ENCODE measurements around the gene PRPF19. TPM values are rescaled to one million over a fixed set of nuclear protein-coding genes. Genes with fewer than 3 reads are reported as not detected.

The PRPF19 gene
- polyA plus RNA-seq, 1 donor from 2014 or later, result 71.3 TPM

DNA sequence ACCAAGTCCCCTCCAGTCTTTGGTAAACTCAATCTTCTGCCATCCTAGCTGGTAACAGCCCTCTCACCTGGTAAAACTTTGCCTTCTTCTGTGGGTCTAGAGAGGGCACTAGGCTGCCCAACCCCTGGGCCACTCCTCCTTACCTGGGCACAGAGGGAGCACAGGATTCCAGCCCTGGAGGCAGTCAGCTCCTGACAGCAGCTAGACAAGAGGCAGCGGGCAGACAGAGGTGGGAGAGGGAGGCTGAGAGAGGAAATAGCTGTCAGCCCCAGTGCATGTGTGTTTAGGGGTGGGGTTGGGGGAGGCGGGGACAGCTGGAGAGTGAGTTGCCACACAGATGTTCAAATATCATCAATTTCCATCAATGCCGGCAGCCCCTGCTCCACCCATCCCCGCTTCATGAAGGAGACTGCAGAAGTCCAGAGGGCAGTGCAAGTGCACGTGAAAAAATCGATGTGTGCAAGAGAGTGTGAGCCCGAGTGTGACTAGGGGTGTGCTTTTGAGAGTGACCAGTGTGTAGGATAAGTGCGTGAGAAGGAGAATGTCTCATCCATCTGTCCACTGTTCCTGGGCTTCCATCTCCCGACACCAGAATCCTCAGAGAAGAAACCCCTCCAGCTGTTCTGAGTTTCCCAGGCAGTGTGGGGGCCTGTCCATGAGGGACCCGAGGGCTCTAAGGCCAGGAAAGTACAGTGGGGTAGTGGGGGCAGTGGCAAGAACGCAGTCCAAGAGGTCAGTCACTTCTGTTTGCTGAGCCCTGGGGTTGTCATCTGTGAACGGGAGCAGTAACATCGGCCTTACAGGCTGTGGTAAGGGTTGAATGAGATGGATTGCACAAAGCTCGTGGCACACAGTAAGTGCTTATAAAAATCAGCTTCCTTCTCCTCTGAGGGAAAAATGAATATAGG, 50.4 kb downstream of the PRPF19 start, which contains the start of gene PTGDR2:
Gene PTGDR2, minus strand, starts transcription at position 225 of the 908 bp plus-strand sequence. CDS start 2,228 bp downstream, outside the sequence.
- Histone ChIP-seq H3K9ac (ENCODE audit: low read length) (no peak within 1 kb of the TSS), H3F3A (ENCODE audit: insufficient read depth, low read length, poor library complexity, severe bottlenecking) (no peaks in the 10 kb centered on the region), H3K36me3 (ENCODE audit: insufficient read depth, low read length) (no peaks in the 10 kb centered on the region), H3K9me3 (ENCODE audit: low read length) (no peaks in the 10 kb centered on the region), H3K9me2 (ENCODE audit: insufficient read depth, low read length) (no peaks in the 10 kb centered on the region), H3K27me3 (ENCODE audit: insufficient read depth, low read depth, low read length) (no peaks in the 10 kb centered on the region), H3K4me3 (ENCODE audit: low read length) (no peak within 1 kb of the TSS), H4K20me1 (ENCODE audit: insufficient read depth) (no peaks in the 10 kb centered on the region), H3K79me2 (replicated peaks; ENCODE audit: insufficient read depth, low read length) (no peaks in the 10 kb centered on the region), H3K27ac (ENCODE audit: low read length) (no peak within 1 kb of the TSS), H2AFZ (ENCODE audit: low read depth, low read length) (no peak within 1 kb of the TSS), H3K4me2 (ENCODE audit: low read length) (no peak within 1 kb of the TSS)
- TF ChIP-seq MXI1 (conservative IDR thresholded peaks at IDR 0.05; ENCODE audit: poor library complexity, severe bottlenecking) (no peak), POLR2AphosphoS5 (IDR thresholded peaks at IDR 0.05) (no peak), EZH2 (IDR thresholded peaks at IDR 0.05; ENCODE audit: borderline replicate concordance, insufficient read depth, low read length, poor library complexity, severe bottlenecking) (no peak), EP300 (conservative IDR thresholded peaks at IDR 0.05; ENCODE audit: poor library complexity, severe bottlenecking) (no peak), RAD21 (conservative IDR thresholded peaks at IDR 0.05) (no peak), SMC3 (conservative IDR thresholded peaks at IDR 0.05; ENCODE audit: poor library complexity) (no peak), TAF1 (IDR thresholded peaks at IDR 0.05; ENCODE audit: low read depth) (no peak)
- TF ChIP-seq, protein P1, sequence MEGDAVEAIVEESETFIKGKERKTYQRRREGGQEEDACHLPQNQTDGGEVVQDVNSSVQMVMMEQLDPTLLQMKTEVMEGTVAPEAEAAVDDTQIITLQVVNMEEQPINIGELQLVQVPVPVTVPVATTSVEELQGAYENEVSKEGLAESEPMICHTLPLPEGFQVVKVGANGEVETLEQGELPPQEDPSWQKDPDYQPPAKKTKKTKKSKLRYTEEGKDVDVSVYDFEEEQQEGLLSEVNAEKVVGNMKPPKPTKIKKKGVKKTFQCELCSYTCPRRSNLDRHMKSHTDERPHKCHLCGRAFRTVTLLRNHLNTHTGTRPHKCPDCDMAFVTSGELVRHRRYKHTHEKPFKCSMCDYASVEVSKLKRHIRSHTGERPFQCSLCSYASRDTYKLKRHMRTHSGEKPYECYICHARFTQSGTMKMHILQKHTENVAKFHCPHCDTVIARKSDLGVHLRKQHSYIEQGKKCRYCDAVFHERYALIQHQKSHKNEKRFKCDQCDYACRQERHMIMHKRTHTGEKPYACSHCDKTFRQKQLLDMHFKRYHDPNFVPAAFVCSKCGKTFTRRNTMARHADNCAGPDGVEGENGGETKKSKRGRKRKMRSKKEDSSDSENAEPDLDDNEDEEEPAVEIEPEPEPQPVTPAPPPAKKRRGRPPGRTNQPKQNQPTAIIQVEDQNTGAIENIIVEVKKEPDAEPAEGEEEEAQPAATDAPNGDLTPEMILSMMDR (IDR thresholded peaks at IDR 0.05; ENCODE audit: poor library complexity, severe bottlenecking), result no peak
- TF ChIP-seq, protein P2, sequence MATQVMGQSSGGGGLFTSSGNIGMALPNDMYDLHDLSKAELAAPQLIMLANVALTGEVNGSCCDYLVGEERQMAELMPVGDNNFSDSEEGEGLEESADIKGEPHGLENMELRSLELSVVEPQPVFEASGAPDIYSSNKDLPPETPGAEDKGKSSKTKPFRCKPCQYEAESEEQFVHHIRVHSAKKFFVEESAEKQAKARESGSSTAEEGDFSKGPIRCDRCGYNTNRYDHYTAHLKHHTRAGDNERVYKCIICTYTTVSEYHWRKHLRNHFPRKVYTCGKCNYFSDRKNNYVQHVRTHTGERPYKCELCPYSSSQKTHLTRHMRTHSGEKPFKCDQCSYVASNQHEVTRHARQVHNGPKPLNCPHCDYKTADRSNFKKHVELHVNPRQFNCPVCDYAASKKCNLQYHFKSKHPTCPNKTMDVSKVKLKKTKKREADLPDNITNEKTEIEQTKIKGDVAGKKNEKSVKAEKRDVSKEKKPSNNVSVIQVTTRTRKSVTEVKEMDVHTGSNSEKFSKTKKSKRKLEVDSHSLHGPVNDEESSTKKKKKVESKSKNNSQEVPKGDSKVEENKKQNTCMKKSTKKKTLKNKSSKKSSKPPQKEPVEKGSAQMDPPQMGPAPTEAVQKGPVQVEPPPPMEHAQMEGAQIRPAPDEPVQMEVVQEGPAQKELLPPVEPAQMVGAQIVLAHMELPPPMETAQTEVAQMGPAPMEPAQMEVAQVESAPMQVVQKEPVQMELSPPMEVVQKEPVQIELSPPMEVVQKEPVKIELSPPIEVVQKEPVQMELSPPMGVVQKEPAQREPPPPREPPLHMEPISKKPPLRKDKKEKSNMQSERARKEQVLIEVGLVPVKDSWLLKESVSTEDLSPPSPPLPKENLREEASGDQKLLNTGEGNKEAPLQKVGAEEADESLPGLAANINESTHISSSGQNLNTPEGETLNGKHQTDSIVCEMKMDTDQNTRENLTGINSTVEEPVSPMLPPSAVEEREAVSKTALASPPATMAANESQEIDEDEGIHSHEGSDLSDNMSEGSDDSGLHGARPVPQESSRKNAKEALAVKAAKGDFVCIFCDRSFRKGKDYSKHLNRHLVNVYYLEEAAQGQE (IDR thresholded peaks at IDR 0.05; ENCODE audit: borderline replicate concordance), result no peak

DNA sequence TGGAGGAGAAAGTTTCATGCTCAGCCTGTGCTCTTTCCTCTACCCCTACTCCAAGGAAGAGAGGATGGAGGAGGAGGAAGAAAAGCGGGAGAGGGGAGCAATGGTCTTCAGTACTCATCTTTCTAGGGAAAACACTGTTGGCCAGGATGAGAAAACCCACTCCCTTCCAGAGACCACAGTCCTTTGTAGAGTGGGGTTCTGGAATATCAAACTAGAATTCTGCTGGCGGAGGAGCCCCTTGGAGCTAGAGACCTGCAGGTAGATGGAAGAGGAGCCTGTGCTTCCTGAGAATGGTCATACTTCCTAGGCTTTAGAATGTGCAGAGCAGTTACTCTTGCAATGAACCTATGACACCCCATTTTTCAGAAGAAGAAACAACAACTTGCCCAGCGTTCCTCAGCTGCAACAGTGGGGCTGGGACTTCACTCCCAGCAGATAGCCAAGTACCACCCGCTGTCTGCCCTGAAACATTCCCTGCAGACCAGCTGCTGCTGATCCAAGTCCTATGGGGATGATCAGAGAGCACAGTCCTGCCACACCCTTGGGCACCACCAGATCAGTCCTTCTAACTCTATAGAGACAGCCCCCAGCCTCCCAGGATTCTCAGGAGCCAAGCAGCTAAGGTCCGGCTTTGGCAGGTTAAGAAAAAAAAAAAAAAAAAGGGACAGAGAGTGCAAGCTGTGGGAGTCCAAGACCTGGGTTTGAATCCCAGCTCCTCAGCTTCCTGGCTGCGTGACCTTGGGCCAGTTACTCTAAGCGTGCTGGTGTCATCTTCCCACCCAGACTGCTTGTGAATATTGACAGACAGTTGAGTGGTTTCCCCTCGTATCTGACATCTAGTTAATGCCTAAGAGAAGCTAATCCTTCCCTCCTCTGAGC, 51.3 kb downstream of the PRPF19 start:
- Histone ChIP-seq H3K79me2 (replicated peaks; ENCODE audit: insufficient read depth, low read length) (no peaks in the 10 kb centered on the region), H3K27ac (ENCODE audit: low read length) (no peak overlapping the region), H3K4me3 (ENCODE audit: low read length) (no peak overlapping the region), H4K20me1 (ENCODE audit: insufficient read depth) (no peaks in the 10 kb centered on the region), H3K27me3 (ENCODE audit: insufficient read depth, low read depth, low read length) (no peaks in the 10 kb centered on the region), H3K9ac (ENCODE audit: low read length) (no peak overlapping the region), H3K36me3 (ENCODE audit: insufficient read depth, low read length) (no peaks in the 10 kb centered on the region), H3K9me3 (ENCODE audit: low read length) (no peaks in the 10 kb centered on the region), H2AFZ (ENCODE audit: low read depth, low read length) (no peak overlapping the region), H3K9me2 (ENCODE audit: insufficient read depth, low read length) (no peaks in the 10 kb centered on the region), H3K4me2 (ENCODE audit: low read length) (no peak overlapping the region), H3F3A (ENCODE audit: insufficient read depth, low read length, poor library complexity, severe bottlenecking) (no peaks in the 10 kb centered on the region)
- TF ChIP-seq, protein P2 (IDR thresholded peaks at IDR 0.05; ENCODE audit: borderline replicate concordance), result no peak
- TF ChIP-seq EP300 (conservative IDR thresholded peaks at IDR 0.05; ENCODE audit: poor library complexity, severe bottlenecking), result no peak
- TF ChIP-seq POLR2AphosphoS5 (IDR thresholded peaks at IDR 0.05), result no peak
- TF ChIP-seq, protein P1 (IDR thresholded peaks at IDR 0.05; ENCODE audit: poor library complexity, severe bottlenecking), result no peak
- no peak for TF ChIP-seq MXI1 (conservative IDR thresholded peaks at IDR 0.05; ENCODE audit: poor library complexity, severe bottlenecking)
- TF ChIP-seq TAF1 (IDR thresholded peaks at IDR 0.05; ENCODE audit: low read depth), result no peak
- TF ChIP-seq RAD21 (conservative IDR thresholded peaks at IDR 0.05), result no peak
- TF ChIP-seq EZH2 (IDR thresholded peaks at IDR 0.05; ENCODE audit: borderline replicate concordance, insufficient read depth, low read length, poor library complexity, severe bottlenecking), result no peak
- TF ChIP-seq SMC3 (conservative IDR thresholded peaks at IDR 0.05; ENCODE audit: poor library complexity), result no peak

Measured in neural cell (in vitro differentiated cells).